NB4 (cell line): Measurements from ENCODE around the gene SLC13A2.

ENCODE experiments used
- MYC ChIP-seq: IDR thresholded peaks from 2 replicates; pipeline ENCODE4 v1.6.1; 2011; ENCODE audit warnings: low read depth, low read length
- POLR2A ChIP-seq: IDR thresholded peaks from 2 replicates; pipeline ENCODE4 v1.6.1; 2011; ENCODE audit warnings: mild to moderate bottlenecking; ENCODE audit not compliant: insufficient read length; ENCODE audit errors: extremely low read depth
- TF ChIP-seq, protein P1 (sequence below): IDR thresholded peaks from one replicate; pipeline ENCODE4 v1.5.1; 2012; ENCODE audit warnings: low read depth, low read length

DNA sequence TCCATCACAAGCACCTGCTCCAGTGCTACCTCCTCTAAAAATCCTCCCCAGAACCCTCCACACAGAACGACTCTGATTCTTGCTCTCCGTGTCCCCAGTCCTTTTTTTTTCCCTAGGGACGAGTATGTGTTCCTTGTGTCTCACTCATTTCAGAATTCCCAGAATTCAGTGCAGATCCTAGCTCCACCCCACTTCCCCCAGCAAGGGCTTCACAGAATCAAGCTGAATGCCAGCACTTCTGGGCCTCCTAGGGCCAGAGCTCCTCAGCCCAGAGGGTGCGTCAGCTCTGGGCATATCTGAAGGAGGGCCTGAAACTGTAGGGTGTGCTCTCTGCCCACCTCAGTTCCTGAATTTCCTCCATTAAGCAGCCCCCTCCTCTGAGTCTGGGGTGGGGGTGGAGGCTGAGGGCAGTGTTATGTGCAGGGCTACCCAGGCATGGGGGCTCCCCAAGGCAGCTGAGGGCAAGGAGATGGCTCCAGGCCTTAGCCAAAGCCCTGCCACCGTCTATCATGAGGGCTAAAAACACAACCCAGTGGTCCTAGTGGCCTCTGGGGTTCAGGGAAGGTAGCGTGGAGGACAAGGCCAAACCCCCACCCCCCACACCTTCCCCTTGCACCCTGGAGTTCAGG, 72.5 kb downstream of the SLC13A2 start:
- TF ChIP-seq, protein P1, sequence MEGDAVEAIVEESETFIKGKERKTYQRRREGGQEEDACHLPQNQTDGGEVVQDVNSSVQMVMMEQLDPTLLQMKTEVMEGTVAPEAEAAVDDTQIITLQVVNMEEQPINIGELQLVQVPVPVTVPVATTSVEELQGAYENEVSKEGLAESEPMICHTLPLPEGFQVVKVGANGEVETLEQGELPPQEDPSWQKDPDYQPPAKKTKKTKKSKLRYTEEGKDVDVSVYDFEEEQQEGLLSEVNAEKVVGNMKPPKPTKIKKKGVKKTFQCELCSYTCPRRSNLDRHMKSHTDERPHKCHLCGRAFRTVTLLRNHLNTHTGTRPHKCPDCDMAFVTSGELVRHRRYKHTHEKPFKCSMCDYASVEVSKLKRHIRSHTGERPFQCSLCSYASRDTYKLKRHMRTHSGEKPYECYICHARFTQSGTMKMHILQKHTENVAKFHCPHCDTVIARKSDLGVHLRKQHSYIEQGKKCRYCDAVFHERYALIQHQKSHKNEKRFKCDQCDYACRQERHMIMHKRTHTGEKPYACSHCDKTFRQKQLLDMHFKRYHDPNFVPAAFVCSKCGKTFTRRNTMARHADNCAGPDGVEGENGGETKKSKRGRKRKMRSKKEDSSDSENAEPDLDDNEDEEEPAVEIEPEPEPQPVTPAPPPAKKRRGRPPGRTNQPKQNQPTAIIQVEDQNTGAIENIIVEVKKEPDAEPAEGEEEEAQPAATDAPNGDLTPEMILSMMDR: no peak
- TF ChIP-seq POLR2A (no peak), MYC (no peak)
